CD14-positive monocyte (primary cell): ENCODE measurements around the gene ANKRD13C. TPM values are rescaled to one million over a fixed set of nuclear protein-coding genes. Genes with fewer than 3 reads are reported as not detected.

Experiments used
- DNase-seq, 3 donors: peaks; one replicate each; pipeline ENCODE4 v3.0.0-alpha.2; 2011 to 2022
- H2AFZ ChIP-seq: 2 replicates; pipeline ENCODE4 v1.6.0; 2012; ENCODE audit warnings: mild to moderate bottlenecking, low read depth, low read length, inconsistent platforms; ENCODE audit not compliant: insufficient read depth, poor library complexity, severe bottlenecking
- H3K27ac ChIP-seq, 2 donors: 1 replicate in 1 of 2; 2 replicates in 1 of 2; pipeline ENCODE4 v1.5.1; 2012 to 2013; ENCODE audit warnings: low read length in 2 of 2, control low read depth in 1 of 2, inconsistent platforms in 1 of 2, low read depth in 1 of 2, mild to moderate bottlenecking in 1 of 2
- H3K27me3 ChIP-seq, 2 donors: one replicate each; pipeline versions ENCODE4 v1.6.0 to v1.6.1; 2011 to 2013; ENCODE audit warnings: low read length in 2 of 2; ENCODE audit not compliant: control insufficient read depth in 2 of 2, insufficient read depth in 2 of 2
- H3K36me3 ChIP-seq, 2 donors: replicated peaks in 1 of 2; 1 replicate in 1 of 2; 2 replicates in 1 of 2; pipeline versions ENCODE4 v1.5.1 to v1.6.1; 2012 to 2013; ENCODE audit warnings: low read length in 2 of 2, control low read depth in 1 of 2, inconsistent platforms in 1 of 2, mild to moderate bottlenecking in 1 of 2; ENCODE audit not compliant: insufficient read depth in 2 of 2, control insufficient read depth in 1 of 2
- H3K4me1 ChIP-seq, 2 donors: 1 replicate in 1 of 2; 2 replicates in 1 of 2; pipeline versions ENCODE4 v1.5.1 to v1.6.1; 2012 to 2013; ENCODE audit warnings: low read length in 2 of 2, control low read depth in 1 of 2, inconsistent platforms in 1 of 2, mild to moderate bottlenecking in 1 of 2, moderate library complexity in 1 of 2; ENCODE audit not compliant: insufficient read depth in 2 of 2, control insufficient read depth in 1 of 2
- H3K4me2 ChIP-seq: replicated peaks from 2 replicates; pipeline ENCODE3; 2012; ENCODE audit warnings: low read length, moderate library complexity, mild to moderate bottlenecking; ENCODE audit not compliant: poor library complexity, severe bottlenecking; ENCODE audit errors: extremely low read depth
- H3K4me3 ChIP-seq, 3 experiments: fragments of 200-600 bp in 1 of 3; sonication (generic) in 1 of 3; replicated peaks in 1 of 3; 1 replicate in 2 of 3; 2 replicates in 1 of 3; pipeline ENCODE4 v1.5.1; 2011 to 2013; ENCODE audit warnings: low read length in 3 of 3, mild to moderate bottlenecking in 3 of 3, control low read depth in 2 of 3, low read depth in 2 of 3, inconsistent platforms in 1 of 3, moderate library complexity in 1 of 3
- H3K79me2 ChIP-seq: 2 replicates; pipeline ENCODE4 v1.6.0; 2012; ENCODE audit warnings: mild to moderate bottlenecking, control low read depth, inconsistent platforms, low read length, moderate library complexity; ENCODE audit not compliant: insufficient read depth
- H3K9ac ChIP-seq: 2 replicates; pipeline ENCODE4 v1.6.0; 2017; ENCODE audit warnings: low read length, mild to moderate bottlenecking; ENCODE audit not compliant: insufficient read depth, poor library complexity, severe bottlenecking
- H3K9me3 ChIP-seq, 2 donors: replicated peaks in 1 of 2; 1 replicate in 1 of 2; 2 replicates in 1 of 2; pipeline versions ENCODE4 v1.5.1 to v1.6.1; 2012 to 2013; ENCODE audit warnings: low read length in 2 of 2, control low read depth in 1 of 2; ENCODE audit not compliant: control insufficient read depth in 1 of 2, insufficient read depth in 1 of 2
- H4K20me1 ChIP-seq: 2 replicates; pipeline ENCODE4 v1.6.0; 2012; ENCODE audit warnings: mild to moderate bottlenecking, low read length, control low read depth, moderate library complexity; ENCODE audit not compliant: insufficient read depth
- H3K27ac Mint-ChIP-seq, 7 donors: one replicate each; pipeline ENCODE4 v1.8.0; 2020; ENCODE audit warnings: mild to moderate bottlenecking in 7 of 7, mixed read lengths in 7 of 7, moderate library complexity in 6 of 7, inconsistent platforms in 2 of 7
- H3K27me3 Mint-ChIP-seq, 3 donors: one replicate each; pipeline ENCODE4 v1.8.0; 2021 to 2022; ENCODE audit warnings: low read depth in 3 of 3, mild to moderate bottlenecking in 3 of 3, mixed read lengths in 3 of 3, moderate library complexity in 3 of 3, inconsistent platforms in 1 of 3
- H3K36me3 Mint-ChIP-seq, 2 donors: one replicate each; pipeline ENCODE4 v1.8.0; 2020; ENCODE audit warnings: mixed read lengths in 2 of 2, inconsistent platforms in 1 of 2, mild to moderate bottlenecking in 1 of 2
- H3K4me1 Mint-ChIP-seq: one replicate; pipeline ENCODE4 v1.8.0; 2020; ENCODE audit warnings: mild to moderate bottlenecking, mixed read lengths
- H3K4me3 Mint-ChIP-seq, 2 donors: one replicate each; pipeline ENCODE4 v1.8.0; 2020; ENCODE audit warnings: mild to moderate bottlenecking in 2 of 2, mixed read lengths in 2 of 2, moderate library complexity in 1 of 2
- H3K9me3 Mint-ChIP-seq, 7 donors: one replicate each; pipeline ENCODE4 v1.8.0; 2020 to 2022; ENCODE audit warnings: mixed read lengths in 7 of 7, mild to moderate bottlenecking in 6 of 7, moderate library complexity in 6 of 7, inconsistent platforms in 2 of 7
- CTCF ChIP-seq: fragments of 200-600 bp; IDR thresholded peaks from one replicate; pipeline ENCODE4 v1.8.0; 2022; ENCODE audit warnings: antibody characterized with exemption, mild to moderate bottlenecking
- WGBS: methylation state at CpG from one replicate; pipeline ENCODE4 v1.1.5; 2013; ENCODE audit warnings: missing lambda C conversion rate; ENCODE audit not compliant: insufficient coverage; 5-methylcytosine and 5-hydroxymethylcytosine counted together
- intact Hi-C, 2 donors: fragments of 100-400 bp; cut with micrococcal nuclease; formaldehyde crosslinking; loops; one replicate each; pipeline versions ENCODE4 v1.15.0 to v1.15.1; 2023
- polyA plus RNA-seq, 3 donors: library from polyadenylated mRNA; depleted of rRNA in 1 of 3; unstranded in 2 of 3; stranded (reverse) in 1 of 3; fragments of 300-500 nt in 2 of 3; fragments of >200 nt in 1 of 3; fragmentation: Illumina TruSeq in 2 of 3; gene quantifications; 1 replicate in 2 of 3; 2 replicates in 1 of 3; pipeline ENCODE4 v1.2.3, GENCODE V29; 2012 to 2021

Gene ANKRD13C
- polyA plus RNA-seq, 3 donors, result 4.5 to 7.6 (median 6.5) TPM

- Mint-ChIP-seq H3K27me3 (peaks cover 2 to 10% (median 5%) of the 10 kb centered on the region in 3 donors), H3K4me1 (no peaks in the 10 kb centered on the region), H3K36me3 (no peaks in the 10 kb centered on the region), H3K9me3 (peaks cover 0 to 2% (median 0%) of the 10 kb centered on the region in 7 donors), H3K27ac (no peak overlapping the region), H3K4me3 (no peak overlapping the region)
- no peak overlapping the region for H3K27ac ChIP-seq
- H3K4me3 ChIP-seq, result no peak overlapping the region
- H3K9ac ChIP-seq, result no peak overlapping the region
- no peak overlapping the region for H3K4me2 ChIP-seq
- H3K4me1 ChIP-seq, result no peaks in the 10 kb centered on the region
- H3K27me3 ChIP-seq, result no peaks in the 10 kb centered on the region
- intact Hi-C loops, result no loop called here
- no peak for DNase-seq
- no peak for TF ChIP-seq CTCF
- H3K79me2 ChIP-seq, result no peaks in the 10 kb centered on the region
- H3K36me3 ChIP-seq, result no peaks in the 10 kb centered on the region
- H3K9me3 ChIP-seq, result no peaks in the 10 kb centered on the region
- H2AFZ ChIP-seq, result no peak overlapping the region
- H4K20me1 ChIP-seq, result no peaks in the 10 kb centered on the region
These were observed 38.1 kb upstream of the ANKRD13C start for GRCh38 chr1:70392626-70393025.

GRCh38 chr1:70387507-70387906, 33.0 kb upstream of the ANKRD13C start:
- H3K79me2 ChIP-seq, result no peaks in the 10 kb centered on the region
- no peaks in the 10 kb centered on the region for H3K27me3 ChIP-seq

More at GRCh38 chr1:70387507-70387906, 33.0 kb upstream of the ANKRD13C start:
- Mint-ChIP-seq H3K9me3 (peaks cover 0 to 2% (median 0%) of the 10 kb centered on the region in 7 donors), H3K4me3 (no peak overlapping the region), H3K27ac (no peak overlapping the region), H3K4me1 (peaks cover 6% of the 10 kb centered on the region), H3K36me3 (no peaks in the 10 kb centered on the region), H3K27me3 (peaks cover 3 to 7% (median 5%) of the 10 kb centered on the region in 3 donors)
- Histone ChIP-seq H3K9me3 (no peaks in the 10 kb centered on the region), H2AFZ (no peak overlapping the region), H3K27ac (no peak overlapping the region), H3K4me3 (no peak overlapping the region), H4K20me1 (no peaks in the 10 kb centered on the region), H3K36me3 (no peaks in the 10 kb centered on the region), H3K9ac (no peak overlapping the region), H3K4me2 (no peak overlapping the region), H3K4me1 (no peaks in the 10 kb centered on the region)
- TF ChIP-seq CTCF, result no peak
- intact Hi-C loops, result no loop called here
- DNase-seq, result no peak
- 95% methylated on average over 4 of the region's 5 CpGs for WGBS
